Measurements from ENCODE around the gene ATP7B. TPM values are rescaled to one million over a fixed set of nuclear protein-coding genes. Genes with fewer than 3 reads are reported as not detected.

ATP7B gene
- total RNA-seq, 2 donors from 2014 or later: 20.4 to 29.2 TPM

DNA sequence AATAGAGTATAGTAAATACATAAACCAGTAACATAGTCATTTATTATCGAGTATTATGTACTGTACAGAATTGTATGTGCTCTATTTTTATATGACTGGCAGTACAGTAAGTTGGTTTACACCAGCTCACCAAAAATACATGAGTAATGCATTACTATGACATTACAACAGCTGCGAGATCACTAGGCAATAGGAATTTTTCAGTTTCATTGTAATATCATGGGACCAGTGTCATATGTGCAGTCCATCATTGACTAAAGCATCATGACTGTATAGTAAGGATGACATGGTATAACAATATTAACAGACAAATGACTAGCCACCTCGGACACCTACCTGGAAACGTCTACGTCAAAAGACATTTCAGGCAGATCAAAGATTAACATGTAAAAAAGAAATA, 33.6 kb downstream of the ATP7B start:
- H3K4me1 ChIP-seq (ENCODE audit: control insufficient read depth, insufficient read depth, low read length): peaks cover 5% of the 10 kb centered on the region
- H3K27me3 ChIP-seq (ENCODE audit: control insufficient read depth, insufficient read depth, low read length, poor library complexity, severe bottlenecking): no peaks in the 10 kb centered on the region
- Mint-ChIP-seq H3K27me3 (ENCODE audit: insufficient read depth) (no peaks in the 10 kb centered on the region), H3K36me3 (ENCODE audit: low read depth) (no peaks in the 10 kb centered on the region), H3K4me3 (no peak overlapping the region), H3K4me1 (peaks cover 6% of the 10 kb centered on the region), H3K27ac (no peak overlapping the region), H3K9me3 (no peaks in the 10 kb centered on the region)
- no peak overlapping the region for H3K4me3 ChIP-seq (ENCODE audit: low read length)
- TF ChIP-seq, protein P1, sequence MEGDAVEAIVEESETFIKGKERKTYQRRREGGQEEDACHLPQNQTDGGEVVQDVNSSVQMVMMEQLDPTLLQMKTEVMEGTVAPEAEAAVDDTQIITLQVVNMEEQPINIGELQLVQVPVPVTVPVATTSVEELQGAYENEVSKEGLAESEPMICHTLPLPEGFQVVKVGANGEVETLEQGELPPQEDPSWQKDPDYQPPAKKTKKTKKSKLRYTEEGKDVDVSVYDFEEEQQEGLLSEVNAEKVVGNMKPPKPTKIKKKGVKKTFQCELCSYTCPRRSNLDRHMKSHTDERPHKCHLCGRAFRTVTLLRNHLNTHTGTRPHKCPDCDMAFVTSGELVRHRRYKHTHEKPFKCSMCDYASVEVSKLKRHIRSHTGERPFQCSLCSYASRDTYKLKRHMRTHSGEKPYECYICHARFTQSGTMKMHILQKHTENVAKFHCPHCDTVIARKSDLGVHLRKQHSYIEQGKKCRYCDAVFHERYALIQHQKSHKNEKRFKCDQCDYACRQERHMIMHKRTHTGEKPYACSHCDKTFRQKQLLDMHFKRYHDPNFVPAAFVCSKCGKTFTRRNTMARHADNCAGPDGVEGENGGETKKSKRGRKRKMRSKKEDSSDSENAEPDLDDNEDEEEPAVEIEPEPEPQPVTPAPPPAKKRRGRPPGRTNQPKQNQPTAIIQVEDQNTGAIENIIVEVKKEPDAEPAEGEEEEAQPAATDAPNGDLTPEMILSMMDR (conservative IDR thresholded peaks at IDR 0.05): no peak
- no peaks in the 10 kb centered on the region for H3K9me3 ChIP-seq (ENCODE audit: control insufficient read depth, low read length)
- H3K36me3 ChIP-seq (ENCODE audit: control insufficient read depth, insufficient read depth, low read length): no peaks in the 10 kb centered on the region
- WGBS, 2 experiments (ENCODE audit: insufficient coverage in 1 of 2, insufficient read length in 1 of 2): 83 to 97% methylated on average over 1 to 4 of the region's 5 CpGs
- H3K27ac ChIP-seq (ENCODE audit: low read depth, low read length): no peak overlapping the region
- DNase-seq: no peak
- H3K9ac ChIP-seq (ENCODE audit: extremely low read depth, low read length, poor library complexity, severe bottlenecking): no peak overlapping the region

DNA sequence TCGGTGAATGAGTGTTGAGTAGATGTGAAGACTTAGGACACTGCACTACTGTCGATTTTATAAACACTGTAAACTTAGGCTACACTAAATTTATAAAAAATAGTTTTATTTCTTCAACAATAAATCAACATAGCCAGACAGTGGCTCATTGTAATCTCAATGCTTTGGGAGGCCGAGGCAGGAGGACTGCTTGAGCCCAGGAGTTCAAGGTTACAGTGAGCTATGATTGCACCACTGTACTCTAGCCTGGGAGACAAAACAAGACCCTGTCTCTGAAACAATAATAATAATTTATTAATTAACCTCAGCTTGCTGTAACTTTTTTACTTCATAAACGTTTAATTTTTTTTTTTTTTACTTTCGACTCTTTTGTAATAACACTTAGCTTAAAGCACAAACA, 34.4 kb downstream of the ATP7B start:
- WGBS, 2 experiments (ENCODE audit: insufficient coverage in 1 of 2, insufficient read length in 1 of 2): 97 to 100% methylated on average over 2 to 5 of the region's 5 CpGs
- no peak overlapping the region for H3K9ac ChIP-seq (ENCODE audit: extremely low read depth, low read length, poor library complexity, severe bottlenecking)
- Mint-ChIP-seq H3K4me1 (peaks cover 8% of the 10 kb centered on the region), H3K9me3 (no peaks in the 10 kb centered on the region), H3K36me3 (ENCODE audit: low read depth) (peaks cover 4% of the 10 kb centered on the region), H3K27ac (no peak overlapping the region), H3K4me3 (no peak overlapping the region), H3K27me3 (ENCODE audit: insufficient read depth) (no peaks in the 10 kb centered on the region)
- peaks cover 5% of the 10 kb centered on the region for H3K4me1 ChIP-seq (ENCODE audit: control insufficient read depth, insufficient read depth, low read length)
- no peak for DNase-seq
- no peak overlapping the region for H3K27ac ChIP-seq (ENCODE audit: low read depth, low read length)
- no peaks in the 10 kb centered on the region for H3K27me3 ChIP-seq (ENCODE audit: control insufficient read depth, insufficient read depth, low read length, poor library complexity, severe bottlenecking)
- H3K9me3 ChIP-seq (ENCODE audit: control insufficient read depth, low read length): no peaks in the 10 kb centered on the region
- H3K36me3 ChIP-seq (ENCODE audit: control insufficient read depth, insufficient read depth, low read length): no peaks in the 10 kb centered on the region
- H3K4me3 ChIP-seq (ENCODE audit: low read length): no peak overlapping the region
- TF ChIP-seq, protein P1 (conservative IDR thresholded peaks at IDR 0.05): no peak

DNA sequence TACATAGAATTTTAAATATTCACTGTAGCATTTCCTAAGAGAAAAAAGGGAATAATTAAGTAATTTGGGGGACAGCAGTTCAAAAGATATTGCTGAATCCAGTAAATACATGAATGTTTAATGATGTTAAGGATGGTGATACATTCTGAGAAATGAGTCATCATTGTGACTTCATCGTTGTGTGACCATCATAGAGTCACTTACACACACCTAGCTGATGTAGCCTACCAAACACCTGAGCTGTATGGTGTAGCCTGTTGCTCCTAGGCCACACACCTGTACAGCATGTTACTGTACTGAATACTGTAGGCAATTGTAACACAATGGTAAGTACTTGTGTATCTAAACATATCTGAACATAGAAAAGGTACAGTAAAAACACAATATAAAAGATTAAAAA, 34.8 kb downstream of the ATP7B start:
- TF ChIP-seq, protein P1 (conservative IDR thresholded peaks at IDR 0.05): no peak
- 45% methylated on average over 1 of the region's 1 CpG; no CpG with 5 or more reads in 1 of the 2 experiments for WGBS, 2 experiments (ENCODE audit: insufficient coverage in 1 of 2, insufficient read length in 1 of 2)
- no peak overlapping the region for H3K4me3 ChIP-seq (ENCODE audit: low read length)

More for the DNA sequence above, 34.8 kb downstream of the ATP7B start:
- H3K27me3 Mint-ChIP-seq (ENCODE audit: insufficient read depth): no peaks in the 10 kb centered on the region
- peaks cover 8% of the 10 kb centered on the region for H3K4me1 Mint-ChIP-seq
- H3K4me3 Mint-ChIP-seq: no peak overlapping the region
- no peak for DNase-seq
- Histone ChIP-seq H3K27me3 (ENCODE audit: control insufficient read depth, insufficient read depth, low read length, poor library complexity, severe bottlenecking) (no peaks in the 10 kb centered on the region), H3K4me1 (ENCODE audit: control insufficient read depth, insufficient read depth, low read length) (peaks cover 4% of the 10 kb centered on the region), H3K9me3 (ENCODE audit: control insufficient read depth, low read length) (no peaks in the 10 kb centered on the region), H3K27ac (ENCODE audit: low read depth, low read length) (no peak overlapping the region), H3K36me3 (ENCODE audit: control insufficient read depth, insufficient read depth, low read length) (no peaks in the 10 kb centered on the region), H3K9ac (ENCODE audit: extremely low read depth, low read length, poor library complexity, severe bottlenecking) (no peak overlapping the region)
- H3K9me3 Mint-ChIP-seq: no peaks in the 10 kb centered on the region
- peaks cover 4% of the 10 kb centered on the region for H3K36me3 Mint-ChIP-seq (ENCODE audit: low read depth)
- H3K27ac Mint-ChIP-seq: no peak overlapping the region
